ENCODE measurements around the gene ACVR1.
"Not testable (repeated sequence)": the region's sequence is repeated elsewhere in the genome, so short reads cannot be mapped to it uniquely, and the experiment has no call there.

ACVR1 gene

DNA sequence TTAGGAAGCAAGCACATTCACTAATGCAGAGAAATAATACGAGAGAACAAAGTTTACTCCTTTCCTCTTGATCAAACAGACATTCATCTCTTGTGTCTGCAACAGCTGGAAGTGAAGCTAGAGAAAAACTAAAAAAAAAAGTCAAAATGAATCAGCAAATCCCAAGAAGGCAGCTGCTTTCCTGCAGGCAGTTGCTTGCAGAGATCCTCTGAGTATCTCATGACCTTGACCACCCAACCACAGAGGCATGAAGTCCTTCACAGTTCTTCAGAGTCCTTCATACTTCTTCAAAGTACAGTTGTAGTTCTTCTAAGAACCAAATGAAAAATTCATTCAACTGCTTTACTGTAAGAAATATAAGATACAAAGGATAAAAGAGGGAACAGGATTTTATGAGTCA, 150.3 kb downstream of the ACVR1 start:
- in situ Hi-C loops (cut with MboI; ENCODE audit: low sequenced_read_pairs), result no loop called here

DNA sequence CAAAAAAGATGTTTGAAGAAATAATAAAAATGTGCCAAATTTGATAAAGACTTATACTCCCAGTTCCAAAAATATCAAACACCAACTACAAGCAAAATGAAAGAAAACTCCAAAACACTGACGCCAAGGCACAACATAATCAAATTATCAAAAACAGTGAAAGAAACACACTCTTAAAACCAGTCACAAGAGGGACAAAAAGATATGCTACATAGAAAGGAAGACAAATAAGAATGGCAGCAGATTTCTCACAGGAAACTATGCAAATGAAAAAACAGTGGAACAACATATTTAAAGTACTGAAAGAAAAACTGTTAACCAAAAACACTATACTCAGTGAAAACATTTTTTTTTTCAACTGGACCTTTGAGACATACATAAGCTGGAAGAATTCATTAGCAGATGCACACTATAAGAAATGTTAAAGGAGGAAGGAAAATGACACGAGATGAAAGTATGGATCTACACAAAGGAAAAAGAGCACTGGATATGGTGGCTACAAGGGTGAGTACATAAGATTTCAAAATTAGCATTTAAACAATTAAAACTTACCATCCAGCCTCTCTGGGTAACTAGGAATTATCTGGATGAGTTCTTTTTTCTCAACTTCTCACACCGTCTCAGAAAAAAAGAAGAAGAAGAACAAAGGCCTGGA, 153.4 kb downstream of the ACVR1 start:
- in situ Hi-C loops (cut with MboI; ENCODE audit: low sequenced_read_pairs), result no loop called here

GRCh38 chr2:157720504-157720903, 155.6 kb downstream of the ACVR1 start:
- in situ Hi-C loops (cut with MboI; ENCODE audit: low sequenced_read_pairs), result no loop called here

GRCh38 chr2:157704653-157705052, 171.5 kb downstream of the ACVR1 start:
- in situ Hi-C loops (cut with MboI; ENCODE audit: low sequenced_read_pairs), result not testable (repeated sequence)

DNA sequence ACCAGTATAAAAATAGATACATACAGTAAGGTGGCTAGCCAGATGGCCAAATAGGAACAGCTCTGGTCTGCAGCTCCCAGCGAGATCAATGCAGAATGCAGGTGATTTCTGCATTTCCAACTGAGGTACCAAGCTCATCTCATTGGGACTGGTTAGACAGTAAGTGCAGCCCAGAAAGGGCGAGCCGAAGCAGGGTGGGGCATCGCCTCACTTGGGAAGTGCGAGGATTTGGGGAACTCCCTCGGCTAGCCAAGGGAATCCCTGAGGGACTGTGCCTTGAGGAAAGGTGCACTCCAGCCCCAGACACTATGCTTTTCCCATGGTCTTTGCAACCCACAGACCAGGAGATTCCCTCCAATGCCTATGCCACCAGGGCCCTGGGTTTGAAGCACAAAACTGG, 172.0 kb downstream of the ACVR1 start:
- in situ Hi-C loops (cut with MboI; ENCODE audit: low sequenced_read_pairs), result not testable (repeated sequence)

DNA sequence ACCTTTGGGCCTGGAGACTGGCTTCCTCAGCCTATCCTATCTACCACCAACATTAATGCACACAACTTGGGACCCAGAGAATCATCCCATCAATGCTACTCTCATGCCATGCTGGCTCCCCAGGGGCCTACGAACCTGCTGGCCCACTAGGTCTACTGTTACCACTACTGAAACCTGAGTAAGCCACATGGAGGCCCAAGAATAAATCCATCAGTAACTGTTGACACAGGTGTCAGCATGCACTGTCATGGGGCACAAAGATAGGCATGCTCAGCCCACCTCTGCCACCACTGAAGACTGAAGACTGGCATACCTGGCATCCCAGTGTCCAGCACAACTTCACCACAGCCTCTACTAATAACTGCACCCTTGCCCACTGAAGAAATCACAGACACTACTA, 176.3 kb downstream of the ACVR1 start:
- in situ Hi-C loops (cut with MboI; ENCODE audit: low sequenced_read_pairs), result no loop called here

DNA sequence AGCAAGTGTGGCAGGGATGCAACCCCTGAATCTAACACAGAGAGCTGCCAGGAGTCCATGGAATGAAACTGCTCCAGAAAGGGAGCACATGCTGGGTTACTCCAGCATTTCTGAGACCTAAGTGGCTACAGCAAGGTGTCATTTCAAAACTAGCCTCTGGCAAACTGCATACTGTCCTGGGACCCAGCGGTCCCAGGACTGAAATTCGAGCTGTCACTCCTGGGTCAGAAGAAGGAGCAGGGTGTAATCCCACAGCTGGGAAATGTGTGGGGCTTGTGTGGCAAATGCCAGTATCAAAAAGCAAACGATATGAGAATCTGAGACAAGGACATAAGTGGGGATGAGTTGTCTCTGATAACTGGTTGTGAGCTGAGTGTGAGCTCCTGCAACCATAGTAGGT, 177.1 kb downstream of the ACVR1 start:
- in situ Hi-C loops (cut with MboI; ENCODE audit: low sequenced_read_pairs), result no loop called here

GRCh38 chr2:157698430-157698829, 177.7 kb downstream of the ACVR1 start:
- in situ Hi-C loops (cut with MboI; ENCODE audit: low sequenced_read_pairs), result no loop called here

GRCh38 chr2:157696036-157696435, 180.1 kb downstream of the ACVR1 start:
- in situ Hi-C loops (cut with MboI; ENCODE audit: low sequenced_read_pairs), result no loop called here

DNA sequence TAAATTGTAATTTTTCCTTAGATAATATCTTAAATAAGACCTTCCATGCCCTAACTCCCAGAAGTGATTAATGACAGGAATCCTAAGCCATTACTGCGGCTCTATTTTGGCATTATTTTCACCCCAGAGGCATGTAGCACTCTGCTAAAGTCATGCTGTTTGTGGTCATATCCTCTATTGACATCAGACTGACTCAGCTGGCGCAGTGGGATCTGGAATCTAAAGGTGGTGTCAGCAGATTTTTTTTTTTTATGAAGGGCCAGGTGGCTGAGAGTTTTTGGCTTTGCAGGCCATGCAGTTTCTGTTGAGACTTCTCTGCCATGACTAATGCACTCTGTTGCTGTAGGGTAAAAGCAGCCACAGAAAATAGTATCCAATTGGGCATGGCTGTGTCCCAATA, 183.4 kb downstream of the ACVR1 start:
- in situ Hi-C loops (cut with MboI; ENCODE audit: low sequenced_read_pairs), result no loop called here

DNA sequence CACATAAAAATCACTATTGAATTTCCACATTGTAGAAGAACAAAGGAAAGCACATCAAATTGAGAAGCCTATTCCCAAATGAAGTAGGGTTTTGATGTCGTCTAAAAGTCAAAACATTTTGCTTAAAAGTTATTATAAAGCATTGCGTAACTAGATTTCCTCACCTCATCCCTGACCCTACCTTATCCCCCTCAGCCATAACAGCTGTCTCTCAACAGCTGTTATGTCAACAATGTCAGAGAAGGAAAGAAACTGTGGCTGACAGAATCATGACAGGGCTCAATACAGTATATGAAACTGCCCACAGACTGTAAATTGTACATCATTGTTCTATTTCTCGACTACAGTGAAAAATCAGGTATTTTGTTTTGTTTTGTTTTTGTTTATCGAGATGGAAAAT, 184.4 kb downstream of the ACVR1 start:
- in situ Hi-C loops (cut with MboI; ENCODE audit: low sequenced_read_pairs), result no loop called here

DNA sequence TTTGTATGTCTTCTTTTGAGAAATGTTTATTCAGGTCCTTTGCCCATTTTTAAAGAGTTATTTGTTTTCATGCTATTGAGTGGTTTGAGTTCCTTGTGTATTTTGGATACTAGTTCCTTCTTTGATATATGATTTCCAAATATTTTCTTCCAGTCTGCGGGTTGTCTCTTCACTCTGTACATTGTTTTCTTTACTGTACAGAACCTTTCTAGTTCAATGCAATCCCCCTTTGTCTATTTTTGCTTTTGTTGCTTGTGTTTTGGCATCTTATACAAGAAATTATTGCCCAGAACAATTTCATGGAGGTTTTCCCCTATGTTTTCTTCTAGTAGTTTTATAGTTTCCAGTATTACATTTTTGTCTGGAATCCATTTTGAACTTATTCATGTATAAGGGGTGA, 185.0 kb downstream of the ACVR1 start:
- in situ Hi-C loops (cut with MboI; ENCODE audit: low sequenced_read_pairs), result no loop called here
